ENCODE measurements around the gene GABARAP.

DNA sequence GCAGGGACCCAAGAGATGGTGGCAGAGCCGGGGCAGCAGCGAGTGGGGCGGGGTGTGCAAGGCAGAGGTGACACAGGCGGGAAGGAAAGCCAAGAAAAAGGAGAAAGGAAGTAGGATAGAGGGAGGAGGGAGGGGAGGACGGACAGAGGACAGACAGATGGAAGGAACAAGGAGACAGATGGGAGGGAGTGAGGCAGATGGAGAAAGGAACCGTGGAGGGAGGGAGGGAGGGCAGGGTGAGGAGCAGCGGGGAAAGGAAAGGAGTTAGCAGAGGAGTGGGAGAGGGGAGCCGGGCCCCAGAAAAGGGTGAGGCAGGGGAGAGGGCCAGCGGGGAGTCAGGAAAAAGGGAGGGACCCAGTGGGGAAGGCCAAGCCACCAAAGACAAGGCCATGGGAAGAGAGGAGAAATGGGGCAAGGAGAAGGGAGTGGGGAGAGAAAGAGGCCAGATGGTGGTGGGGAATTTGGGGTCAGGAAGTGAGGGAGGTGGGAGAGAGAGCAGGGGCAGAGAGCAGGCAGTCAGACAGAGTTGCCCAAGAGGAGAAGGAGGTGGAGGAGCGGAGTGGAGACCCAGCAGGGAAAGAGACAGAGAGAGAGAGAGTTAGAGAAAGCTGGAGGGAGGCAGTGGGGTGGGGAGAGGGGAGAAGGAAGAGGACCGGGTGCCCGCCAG, 49.8 kb downstream of the GABARAP start:
- TF ChIP-seq POLR2A (IDR thresholded peaks at IDR 0.05; ENCODE audit: low read length) = no peak
- TF ChIP-seq GATA1 (IDR thresholded peaks at IDR 0.05; ENCODE audit: low read depth, low read length) = no peak

Measured in erythroblast (primary cell).